GM23338 (cell line): ENCODE measurements around the gene RIT2. TPM values are rescaled to one million over a fixed set of nuclear protein-coding genes. Genes with fewer than 3 reads are reported as not detected.

Source experiments
- ATAC-seq: fragments of 200-7000 bp; cut with Tn5 transposase; 3 replicates; pipeline ENCODE4 v1.9.1; 2020
- DNase-seq: peaks from one replicate; pipeline ENCODE4 v3.0.0-alpha.2; 2015; ENCODE audit warnings: low spot score
- H2AFZ ChIP-seq: fragments of 200-600 bp; sonication (generic); 2 replicates; pipeline ENCODE4 v1.8.0; 2016; ENCODE audit warnings: antibody characterized with exemption, mild to moderate bottlenecking, moderate library complexity
- H3F3A ChIP-seq: fragments of 200-600 bp; sonication (generic); replicated peaks from 2 replicates; pipeline ENCODE4 v1.8.0; 2017; ENCODE audit warnings: antibody characterized with exemption, mixed run types, low read depth
- H3K27ac ChIP-seq: fragments of 200-600 bp; sonication (generic); 2 replicates; pipeline ENCODE4 v1.6.1; 2016; ENCODE audit warnings: low read depth
- H3K27me3 ChIP-seq: fragments of 200-600 bp; sonication (generic); 2 replicates; pipeline ENCODE4 v1.8.0; 2016; ENCODE audit warnings: mild to moderate bottlenecking, mixed run types, moderate library complexity; ENCODE audit not compliant: insufficient read depth
- H3K36me3 ChIP-seq: fragments of 200-600 bp; sonication (generic); 2 replicates; pipeline ENCODE4 v1.8.0; 2016; ENCODE audit warnings: mild to moderate bottlenecking; ENCODE audit not compliant: insufficient read depth
- H3K4me1 ChIP-seq: fragments of 200-600 bp; sonication (generic); 2 replicates; pipeline ENCODE4 v1.8.0; 2016; ENCODE audit warnings: mild to moderate bottlenecking, moderate library complexity; ENCODE audit not compliant: insufficient read depth
- H3K4me2 ChIP-seq: fragments of 200-600 bp; sonication (generic); 2 replicates; pipeline ENCODE4 v1.7.1; 2017; ENCODE audit warnings: mixed run types
- H3K4me3 ChIP-seq: fragments of 200-600 bp; sonication (generic); 2 replicates; pipeline ENCODE4 v1.6.1; 2016; ENCODE audit warnings: mixed run types
- H3K79me2 ChIP-seq: fragments of 200-600 bp; sonication (generic); replicated peaks from 2 replicates; pipeline ENCODE4 v1.8.0; 2017; ENCODE audit warnings: mild to moderate bottlenecking; ENCODE audit not compliant: insufficient read depth
- H3K9me2 ChIP-seq: fragments of 200-600 bp; sonication (generic); 2 replicates; pipeline ENCODE4 v1.8.0; 2017; ENCODE audit not compliant: insufficient read depth
- H4K20me1 ChIP-seq: fragments of 200-600 bp; sonication (generic); replicated peaks from 2 replicates; pipeline ENCODE4 v1.8.0; 2017; ENCODE audit warnings: mild to moderate bottlenecking; ENCODE audit not compliant: insufficient read depth
- H3K27ac Mint-ChIP-seq: 2 replicates; pipeline ENCODE4 v1.8.0; 2020; ENCODE audit warnings: inconsistent platforms, mild to moderate bottlenecking, moderate library complexity, mixed read lengths
- H3K27me3 Mint-ChIP-seq: 3 replicates; pipeline ENCODE4 v1.8.0; 2022; ENCODE audit warnings: low read depth, mild to moderate bottlenecking, moderate library complexity, mixed read lengths, inconsistent platforms; ENCODE audit not compliant: insufficient read depth, poor library complexity
- H3K36me3 Mint-ChIP-seq: 3 replicates; pipeline ENCODE4 v1.8.0; 2021; ENCODE audit warnings: low read depth, mild to moderate bottlenecking, inconsistent platforms, moderate library complexity, mixed read lengths
- H3K4me1 Mint-ChIP-seq: 3 replicates; pipeline ENCODE4 v1.8.0; 2020; ENCODE audit warnings: mild to moderate bottlenecking, inconsistent platforms, mixed read lengths
- H3K4me3 Mint-ChIP-seq: 3 replicates; pipeline ENCODE4 v1.8.0; 2021; ENCODE audit warnings: moderate library complexity, mild to moderate bottlenecking, inconsistent platforms, mixed read lengths
- H3K9me3 Mint-ChIP-seq: 3 replicates; pipeline ENCODE4 v1.8.0; 2020; ENCODE audit warnings: moderate library complexity, mild to moderate bottlenecking, inconsistent platforms, mixed read lengths
- CTCF ChIP-seq, 2 experiments: fragments of 200-600 bp in 1 of 2; sonication (generic) in 1 of 2; conservative IDR thresholded peaks; 2 replicates each; pipeline versions ENCODE4 v1.5.1 to v1.6.1; 2016 to 2017; ENCODE audit warnings: antibody characterized with exemption in 2 of 2, low read depth in 2 of 2, mild to moderate bottlenecking in 2 of 2, moderate library complexity in 1 of 2
- JUNB ChIP-seq: IDR thresholded peaks from one replicate; pipeline ENCODE4 v1.6.1; 2016; ENCODE audit warnings: antibody characterized with exemption; ENCODE audit not compliant: unreplicated experiment
- NANOG ChIP-seq: IDR thresholded peaks from 2 replicates; pipeline ENCODE4 v1.6.1; 2016; ENCODE audit warnings: antibody characterized with exemption, borderline replicate concordance
- POLR2AphosphoS5 ChIP-seq: IDR thresholded peaks from 2 replicates; pipeline ENCODE4 v1.6.1; 2016; ENCODE audit warnings: antibody characterized with exemption, low read depth
- STAT1 ChIP-seq: IDR thresholded peaks from one replicate; pipeline ENCODE4 v1.6.1; 2016; ENCODE audit warnings: antibody characterized with exemption; ENCODE audit not compliant: unreplicated experiment
- ZNF114 ChIP-seq: fragments of 250-450 bp; sonication (Bioruptor Pico); IDR thresholded peaks from 2 replicates; pipeline ENCODE4 v1.5.0; 2020; ENCODE audit warnings: mild to moderate bottlenecking, moderate library complexity
- ZNF331 ChIP-seq: fragments of 250-450 bp; sonication (Bioruptor Pico); IDR thresholded peaks from 2 replicates; pipeline ENCODE4 v1.5.0; 2020; ENCODE audit warnings: low read depth, mild to moderate bottlenecking, moderate library complexity
- ZNF462 ChIP-seq: fragments of 250-450 bp; sonication (Bioruptor Pico); IDR thresholded peaks from 2 replicates; pipeline ENCODE4 v1.5.0; 2020; ENCODE audit warnings: mild to moderate bottlenecking, moderate library complexity
- polyA plus RNA-seq: library from polyadenylated mRNA; unstranded; fragments of >200 nt; fragmentation: Nextera tagmentation; extraction: Ambion mirVana; gene quantifications from 2 replicates; pipeline ENCODE4 v1.2.1, GENCODE V29; 2016
- total RNA-seq: library from RNA; depleted of rRNA; stranded (reverse); fragments of >200 nt; shearing (Covaris generic); gene quantifications from 2 replicates; pipeline ENCODE4 v1.2.3, GENCODE V29; 2014
- TF ChIP-seq, protein P1 (sequence below): IDR thresholded peaks from 2 replicates; pipeline ENCODE4 v1.6.1; 2016; ENCODE audit warnings: antibody characterized with exemption
- TF ChIP-seq, protein P2 (sequence below): IDR thresholded peaks from one replicate; pipeline ENCODE4 v1.6.1; 2018; ENCODE audit warnings: antibody characterized with exemption; ENCODE audit not compliant: unreplicated experiment

Gene RIT2
- total and polyA plus RNA-seq, 2 experiments from 2014 or later = 1.9 to 8.8 TPM

- H3K27me3 Mint-ChIP-seq = no peaks in the 10 kb centered on the region
- H3K27ac Mint-ChIP-seq = no peak overlapping the region
- ATAC-seq (no peak), DNase-seq (no peak)
- Histone ChIP-seq H3K4me3 (no peak overlapping the region), H3K36me3 (peaks cover 4% of the 10 kb centered on the region; the same call in 1 of the 2 replicates), H3F3A (no peaks in the 10 kb centered on the region), H3K79me2 (no peaks in the 10 kb centered on the region), H3K4me2 (no peak overlapping the region), H3K9me2 (no peaks in the 10 kb centered on the region; the same call in 1 of the 2 replicates), H4K20me1 (no peaks in the 10 kb centered on the region), H2AFZ (no peak overlapping the region), H3K27me3 (no peaks in the 10 kb centered on the region), H3K4me1 (no peaks in the 10 kb centered on the region), H3K27ac (no peak overlapping the region)
- H3K4me3 Mint-ChIP-seq = no peak overlapping the region
- peaks cover 19% of the 10 kb centered on the region; the same call in 2 of the 3 replicates for H3K9me3 Mint-ChIP-seq
- peaks cover 15% of the 10 kb centered on the region; the same call in 2 of the 3 replicates for H3K36me3 Mint-ChIP-seq
- no peak for TF ChIP-seq NANOG
- no peaks in the 10 kb centered on the region; the same call in 1 of the 3 replicates for H3K4me1 Mint-ChIP-seq
Measured at GRCh38 chr18:43158381-43158780, 42.9 kb upstream of the RIT2 start.

- no peaks in the 10 kb centered on the region for H4K20me1 ChIP-seq
- no peak for ATAC-seq
- H3K36me3 ChIP-seq = no peaks in the 10 kb centered on the region
- H3K27ac Mint-ChIP-seq = no peak overlapping the region
- H3K4me3 ChIP-seq = no peak overlapping the region
- no peaks in the 10 kb centered on the region for H3K36me3 Mint-ChIP-seq
- H3K27me3 Mint-ChIP-seq = peaks cover 1% of the 10 kb centered on the region
- H3K9me3 Mint-ChIP-seq = no peaks in the 10 kb centered on the region
- H3K4me3 Mint-ChIP-seq = no peak overlapping the region
- no peaks in the 10 kb centered on the region for H3K27me3 ChIP-seq
- H3F3A ChIP-seq = no peaks in the 10 kb centered on the region
- H3K27ac ChIP-seq = no peak overlapping the region
- H3K79me2 ChIP-seq = no peaks in the 10 kb centered on the region
- no peak for DNase-seq
- H3K9me2 ChIP-seq = no peaks in the 10 kb centered on the region
- no peaks in the 10 kb centered on the region; the same call in 2 of the 3 replicates for H3K4me1 Mint-ChIP-seq
- H3K4me1 ChIP-seq = no peaks in the 10 kb centered on the region
- H3K4me2 ChIP-seq = no peak overlapping the region
- H2AFZ ChIP-seq = no peak overlapping the region
- TF ChIP-seq POLR2AphosphoS5 (no peak), STAT1 (no peak), ZNF331 (CRISPR knock-in tag) (no peak), JUNB (no peak), CTCF (conservative IDR thresholded peaks at IDR 0.05; ENCODE audit: low read depth in 2 of 2) (no peak), ZNF114 (CRISPR knock-in tag) (no peak), ZNF462 (no peak), NANOG (no peak)
- TF ChIP-seq, protein P1, sequence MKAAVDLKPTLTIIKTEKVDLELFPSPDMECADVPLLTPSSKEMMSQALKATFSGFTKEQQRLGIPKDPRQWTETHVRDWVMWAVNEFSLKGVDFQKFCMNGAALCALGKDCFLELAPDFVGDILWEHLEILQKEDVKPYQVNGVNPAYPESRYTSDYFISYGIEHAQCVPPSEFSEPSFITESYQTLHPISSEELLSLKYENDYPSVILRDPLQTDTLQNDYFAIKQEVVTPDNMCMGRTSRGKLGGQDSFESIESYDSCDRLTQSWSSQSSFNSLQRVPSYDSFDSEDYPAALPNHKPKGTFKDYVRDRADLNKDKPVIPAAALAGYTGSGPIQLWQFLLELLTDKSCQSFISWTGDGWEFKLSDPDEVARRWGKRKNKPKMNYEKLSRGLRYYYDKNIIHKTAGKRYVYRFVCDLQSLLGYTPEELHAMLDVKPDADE = no peak
- TF ChIP-seq, protein P2, sequence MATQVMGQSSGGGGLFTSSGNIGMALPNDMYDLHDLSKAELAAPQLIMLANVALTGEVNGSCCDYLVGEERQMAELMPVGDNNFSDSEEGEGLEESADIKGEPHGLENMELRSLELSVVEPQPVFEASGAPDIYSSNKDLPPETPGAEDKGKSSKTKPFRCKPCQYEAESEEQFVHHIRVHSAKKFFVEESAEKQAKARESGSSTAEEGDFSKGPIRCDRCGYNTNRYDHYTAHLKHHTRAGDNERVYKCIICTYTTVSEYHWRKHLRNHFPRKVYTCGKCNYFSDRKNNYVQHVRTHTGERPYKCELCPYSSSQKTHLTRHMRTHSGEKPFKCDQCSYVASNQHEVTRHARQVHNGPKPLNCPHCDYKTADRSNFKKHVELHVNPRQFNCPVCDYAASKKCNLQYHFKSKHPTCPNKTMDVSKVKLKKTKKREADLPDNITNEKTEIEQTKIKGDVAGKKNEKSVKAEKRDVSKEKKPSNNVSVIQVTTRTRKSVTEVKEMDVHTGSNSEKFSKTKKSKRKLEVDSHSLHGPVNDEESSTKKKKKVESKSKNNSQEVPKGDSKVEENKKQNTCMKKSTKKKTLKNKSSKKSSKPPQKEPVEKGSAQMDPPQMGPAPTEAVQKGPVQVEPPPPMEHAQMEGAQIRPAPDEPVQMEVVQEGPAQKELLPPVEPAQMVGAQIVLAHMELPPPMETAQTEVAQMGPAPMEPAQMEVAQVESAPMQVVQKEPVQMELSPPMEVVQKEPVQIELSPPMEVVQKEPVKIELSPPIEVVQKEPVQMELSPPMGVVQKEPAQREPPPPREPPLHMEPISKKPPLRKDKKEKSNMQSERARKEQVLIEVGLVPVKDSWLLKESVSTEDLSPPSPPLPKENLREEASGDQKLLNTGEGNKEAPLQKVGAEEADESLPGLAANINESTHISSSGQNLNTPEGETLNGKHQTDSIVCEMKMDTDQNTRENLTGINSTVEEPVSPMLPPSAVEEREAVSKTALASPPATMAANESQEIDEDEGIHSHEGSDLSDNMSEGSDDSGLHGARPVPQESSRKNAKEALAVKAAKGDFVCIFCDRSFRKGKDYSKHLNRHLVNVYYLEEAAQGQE = no peak
Measured at GRCh38 chr18:43155842-43156241, 40.4 kb upstream of the RIT2 start.
